Measurements from ENCODE around the gene HOXA4.

The HOXA4 gene

DNA sequence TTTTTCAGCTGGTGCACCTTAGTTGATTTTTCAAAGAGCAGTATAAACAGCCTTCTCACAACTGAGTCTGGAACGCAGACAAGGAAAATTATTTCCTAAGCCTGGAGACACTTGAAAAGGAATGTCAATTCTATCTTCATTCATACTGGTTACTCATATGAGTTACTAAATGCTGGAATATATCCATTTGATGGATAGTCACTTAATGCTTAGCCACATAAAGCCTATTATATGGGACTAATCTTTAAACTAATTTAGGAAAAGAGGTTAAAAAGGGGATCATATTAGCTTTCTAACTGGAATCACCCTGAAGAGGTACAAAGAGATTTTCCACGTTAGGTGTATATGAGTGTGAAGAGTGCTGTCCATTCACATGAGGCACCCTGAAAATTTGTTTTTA, 1.7 kb upstream of the HOXA4 start:
- no peaks in the 10 kb centered on the region for H3K36me3 ChIP-seq (ENCODE audit: control insufficient read depth, insufficient read depth, low read length)
- H3K27me3 ChIP-seq (replicated peaks; ENCODE audit: control insufficient read depth, insufficient read depth, low read length), result no peaks in the 10 kb centered on the region
- TF ChIP-seq, protein P1, sequence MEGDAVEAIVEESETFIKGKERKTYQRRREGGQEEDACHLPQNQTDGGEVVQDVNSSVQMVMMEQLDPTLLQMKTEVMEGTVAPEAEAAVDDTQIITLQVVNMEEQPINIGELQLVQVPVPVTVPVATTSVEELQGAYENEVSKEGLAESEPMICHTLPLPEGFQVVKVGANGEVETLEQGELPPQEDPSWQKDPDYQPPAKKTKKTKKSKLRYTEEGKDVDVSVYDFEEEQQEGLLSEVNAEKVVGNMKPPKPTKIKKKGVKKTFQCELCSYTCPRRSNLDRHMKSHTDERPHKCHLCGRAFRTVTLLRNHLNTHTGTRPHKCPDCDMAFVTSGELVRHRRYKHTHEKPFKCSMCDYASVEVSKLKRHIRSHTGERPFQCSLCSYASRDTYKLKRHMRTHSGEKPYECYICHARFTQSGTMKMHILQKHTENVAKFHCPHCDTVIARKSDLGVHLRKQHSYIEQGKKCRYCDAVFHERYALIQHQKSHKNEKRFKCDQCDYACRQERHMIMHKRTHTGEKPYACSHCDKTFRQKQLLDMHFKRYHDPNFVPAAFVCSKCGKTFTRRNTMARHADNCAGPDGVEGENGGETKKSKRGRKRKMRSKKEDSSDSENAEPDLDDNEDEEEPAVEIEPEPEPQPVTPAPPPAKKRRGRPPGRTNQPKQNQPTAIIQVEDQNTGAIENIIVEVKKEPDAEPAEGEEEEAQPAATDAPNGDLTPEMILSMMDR (IDR thresholded peaks at IDR 0.05; ENCODE audit: insufficient read depth, low read length, poor library complexity, severe bottlenecking), result no peak
- no peak overlapping the region for H3K4me3 ChIP-seq (replicated peaks; ENCODE audit: low read depth, low read length)
- DNase-seq (ENCODE audit: extremely low read depth, insufficient read length), result no peak

DNA sequence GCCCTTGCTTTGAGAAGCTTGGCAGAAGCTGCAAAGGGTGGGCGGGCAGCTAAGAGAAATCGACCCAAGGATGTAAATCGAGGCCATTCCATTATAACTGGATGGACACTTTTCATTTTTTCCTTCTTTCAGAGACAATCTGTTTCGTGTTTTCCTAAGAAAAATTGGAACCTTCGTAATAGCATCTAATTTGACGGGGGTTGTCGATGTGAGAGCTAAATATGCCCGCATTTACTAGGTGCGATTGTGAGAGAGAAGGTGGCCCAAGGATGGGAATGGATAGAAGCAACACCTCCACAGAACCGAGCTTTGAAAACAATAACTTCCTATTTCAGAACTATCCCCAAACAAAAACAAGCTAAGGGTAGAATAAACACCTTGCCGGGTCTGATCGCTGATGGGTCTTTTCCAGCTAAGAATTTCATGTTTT, 848 bp upstream of the HOXA4 start:
- Histone ChIP-seq H3K36me3 (ENCODE audit: control insufficient read depth, insufficient read depth, low read length) (no peaks in the 10 kb centered on the region), H3K4me3 (replicated peaks; ENCODE audit: low read depth, low read length) (no peak overlapping the region), H3K27me3 (replicated peaks; ENCODE audit: control insufficient read depth, insufficient read depth, low read length) (no peaks in the 10 kb centered on the region)
- DNase-seq (ENCODE audit: extremely low read depth, insufficient read length), result no peak
- TF ChIP-seq, protein P1 (IDR thresholded peaks at IDR 0.05; ENCODE audit: insufficient read depth, low read length, poor library complexity, severe bottlenecking), result no peak

DNA sequence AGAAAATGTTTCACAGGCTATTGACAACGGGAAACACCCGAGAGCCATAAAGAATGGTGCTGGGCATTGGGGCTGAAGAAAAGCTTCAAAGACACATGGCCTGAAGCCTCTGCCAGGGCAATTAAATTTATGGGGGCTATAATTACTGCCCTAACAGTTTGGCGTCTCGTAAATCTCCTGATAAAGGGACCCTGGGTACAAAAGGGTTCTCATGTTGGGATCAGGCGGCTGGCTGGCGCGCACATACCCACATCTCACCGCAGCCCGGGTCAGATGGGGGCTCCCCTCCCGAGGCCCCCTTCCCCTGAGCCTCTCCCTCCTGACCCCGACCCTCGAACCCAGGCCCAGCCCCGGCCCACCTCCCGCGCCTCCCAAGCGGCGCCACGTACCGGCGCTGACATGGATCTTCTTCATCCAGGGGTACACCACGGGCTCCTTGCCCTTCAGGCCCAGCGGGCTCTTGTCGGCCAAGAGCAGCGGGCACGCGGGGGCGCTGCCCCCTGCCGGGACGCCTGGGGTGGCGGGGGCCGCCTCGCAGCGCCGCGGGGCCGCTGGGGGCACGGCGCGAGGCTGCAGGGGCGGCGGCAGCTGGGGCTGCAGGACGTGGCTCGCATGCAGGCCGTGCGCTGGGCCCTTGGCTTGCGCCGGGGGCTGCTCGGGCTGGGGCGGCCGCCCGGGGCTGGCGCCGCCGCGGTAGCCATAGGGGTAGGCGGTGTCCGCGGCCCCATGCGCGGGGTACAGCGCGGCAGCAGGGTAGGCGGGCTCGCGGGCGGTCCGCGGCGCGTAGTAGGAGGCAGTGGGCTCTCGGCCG, 623 bp downstream of the HOXA4 start:
- Histone ChIP-seq H3K4me3 (replicated peaks; ENCODE audit: low read depth, low read length) (no peak overlapping the region), H3K36me3 (ENCODE audit: control insufficient read depth, insufficient read depth, low read length) (no peaks in the 10 kb centered on the region), H3K27me3 (replicated peaks; ENCODE audit: control insufficient read depth, insufficient read depth, low read length) (no peaks in the 10 kb centered on the region)
- TF ChIP-seq, protein P1 (IDR thresholded peaks at IDR 0.05; ENCODE audit: insufficient read depth, low read length, poor library complexity, severe bottlenecking), result no peak
- no peak for DNase-seq (ENCODE audit: extremely low read depth, insufficient read length)

DNA sequence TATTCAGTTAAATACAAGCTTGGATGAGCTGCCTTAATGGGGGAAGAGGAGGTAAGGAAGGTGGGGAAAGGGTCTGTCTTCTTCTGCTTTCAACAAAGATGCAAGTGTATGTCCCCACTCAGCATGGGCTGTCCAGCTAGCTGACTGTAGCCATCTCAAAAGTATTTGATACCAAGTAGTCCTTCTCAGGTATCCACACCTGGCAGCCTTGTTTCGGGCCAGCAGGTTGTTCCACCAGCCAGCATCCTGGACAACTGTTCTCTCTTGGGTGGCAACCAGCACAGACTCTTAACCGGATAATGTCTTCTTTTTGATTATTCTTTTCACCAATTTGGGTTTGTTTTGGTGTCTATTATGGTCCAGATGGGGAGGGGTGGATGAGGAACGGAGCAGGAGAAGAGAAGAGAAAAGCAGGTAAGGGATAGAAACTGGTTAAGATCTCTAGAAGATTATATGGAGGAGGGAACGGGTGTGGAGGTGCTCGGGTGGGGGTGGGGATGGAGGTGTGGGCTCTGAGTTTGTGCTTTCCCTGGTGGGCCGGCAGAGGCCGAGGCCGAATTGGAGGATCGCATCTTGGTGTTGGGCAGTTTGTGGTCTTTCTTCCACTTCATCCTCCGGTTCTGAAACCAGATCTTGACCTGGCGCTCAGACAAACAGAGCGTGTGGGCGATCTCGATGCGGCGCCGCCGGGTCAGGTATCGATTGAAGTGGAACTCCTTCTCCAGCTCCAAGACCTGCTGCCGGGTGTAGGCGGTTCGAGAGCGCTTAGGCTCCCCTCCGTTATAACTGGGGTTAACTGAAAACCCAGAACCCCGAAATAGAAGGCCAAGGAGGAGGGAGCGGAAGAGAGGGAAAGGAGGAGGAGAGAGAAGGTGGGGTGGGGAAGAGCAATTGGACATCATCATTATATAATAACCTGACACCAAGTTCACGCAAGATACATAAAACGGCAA, 1.5 kb downstream of the HOXA4 start:
- TF ChIP-seq, protein P1 (IDR thresholded peaks at IDR 0.05; ENCODE audit: insufficient read depth, low read length, poor library complexity, severe bottlenecking), result no peak
- Histone ChIP-seq H3K27me3 (replicated peaks; ENCODE audit: control insufficient read depth, insufficient read depth, low read length) (no peaks in the 10 kb centered on the region), H3K4me3 (replicated peaks; ENCODE audit: low read depth, low read length) (no peak overlapping the region)

DNA sequence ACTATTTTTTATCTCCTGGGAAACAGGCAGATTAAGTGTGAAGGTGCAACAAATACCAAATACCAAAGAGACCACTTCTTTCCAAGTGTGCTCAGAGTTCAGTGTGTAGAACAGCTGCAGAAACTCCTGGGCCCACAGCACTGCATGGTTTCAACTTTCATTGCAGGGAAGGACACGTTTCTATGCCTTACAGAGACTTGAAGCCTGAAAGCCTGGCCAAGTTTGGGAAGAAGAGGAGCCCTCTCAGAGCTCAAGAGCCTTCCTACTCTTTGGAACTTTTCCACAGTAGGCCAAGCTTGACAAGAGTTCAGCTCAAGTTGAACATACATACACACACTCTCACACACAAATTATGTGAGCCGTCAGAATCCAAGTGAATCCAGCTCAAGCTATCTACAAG, 2.5 kb downstream of the HOXA4 start:
- no peak for DNase-seq (ENCODE audit: extremely low read depth, insufficient read length)
- Histone ChIP-seq H3K27me3 (replicated peaks; ENCODE audit: control insufficient read depth, insufficient read depth, low read length) (no peaks in the 10 kb centered on the region), H3K4me3 (replicated peaks; ENCODE audit: low read depth, low read length) (no peak overlapping the region), H3K36me3 (ENCODE audit: control insufficient read depth, insufficient read depth, low read length) (no peaks in the 10 kb centered on the region)
- TF ChIP-seq, protein P1 (IDR thresholded peaks at IDR 0.05; ENCODE audit: insufficient read depth, low read length, poor library complexity, severe bottlenecking), result no peak

More for the DNA sequence above, 1.5 kb downstream of the HOXA4 start:
- no peaks in the 10 kb centered on the region for H3K36me3 ChIP-seq (ENCODE audit: control insufficient read depth, insufficient read depth, low read length)
- no peak for DNase-seq (ENCODE audit: extremely low read depth, insufficient read length)
